ENCODE data around the gene ERAL1.

- TF ChIP-seq CTCF (IDR thresholded peaks at IDR 0.05) (no peak), EP300 (IDR thresholded peaks at IDR 0.05) (no peak)
These were observed 36.0 kb upstream of the ERAL1 start for GRCh38 chr17:28818819-28819221.

All from tibial nerve (tissue), 4 donors.